Measurements from ENCODE around the gene ISL1.

The ISL1 gene

GRCh38 chr5:51387884-51388275 lies 4.6 kb downstream of the ISL1 start:
- DNase-seq = no peak

DNA sequence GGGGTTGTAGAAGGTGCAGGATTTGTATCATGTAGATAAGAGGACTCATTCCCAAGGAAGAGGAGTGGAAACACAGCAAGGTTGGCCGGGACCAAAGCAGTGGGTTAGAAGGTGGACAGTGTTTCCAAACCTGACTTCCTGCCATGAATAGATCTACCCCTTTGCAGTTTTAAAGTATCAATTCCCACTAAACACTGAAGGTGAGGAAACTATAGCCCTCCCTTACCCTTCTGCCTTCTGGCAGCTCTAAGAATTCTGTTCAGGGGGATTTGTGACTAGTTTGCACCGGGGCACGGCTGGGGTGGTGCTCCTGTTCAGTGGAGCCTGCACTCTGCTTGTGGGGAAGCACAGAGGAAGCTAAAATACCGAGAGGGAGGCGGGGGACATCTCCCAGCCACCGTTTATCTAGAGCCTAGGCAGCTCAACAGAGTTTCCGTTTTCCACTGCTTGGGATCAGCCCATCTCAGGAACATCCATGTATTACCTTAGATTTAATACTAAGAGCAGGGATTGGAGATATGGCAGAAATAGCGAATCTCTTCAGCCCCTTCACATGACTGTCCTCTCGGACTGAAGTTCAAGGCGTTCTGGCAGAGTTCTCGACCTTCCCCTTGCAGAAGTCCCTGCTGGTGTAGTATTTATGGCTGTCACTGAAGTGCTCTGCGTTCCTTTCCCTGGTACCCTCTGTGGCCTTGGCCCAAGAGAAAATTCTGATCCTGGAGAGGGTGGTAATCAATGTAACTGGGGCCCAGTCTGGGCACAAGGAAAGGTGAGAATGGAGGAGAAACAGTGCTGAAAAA lies 5.4 kb downstream of the ISL1 start:
- DNase-seq = no peak

DNA sequence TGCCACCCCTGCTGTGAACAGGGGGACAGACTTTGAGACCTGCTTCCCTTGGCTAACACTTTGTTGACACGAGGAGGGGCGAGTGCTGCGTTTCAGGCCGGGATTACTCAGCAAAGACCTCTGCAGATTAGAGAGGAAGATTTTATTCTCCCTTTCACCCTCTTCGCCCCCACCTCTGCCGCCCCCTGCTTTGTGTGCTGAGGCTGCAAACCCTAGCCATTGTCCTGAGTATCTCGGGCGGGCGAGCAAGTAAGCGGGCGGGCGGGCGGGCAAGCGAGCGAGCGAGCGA lies 6.0 kb downstream of the ISL1 start:
- no peak for DNase-seq

DNA sequence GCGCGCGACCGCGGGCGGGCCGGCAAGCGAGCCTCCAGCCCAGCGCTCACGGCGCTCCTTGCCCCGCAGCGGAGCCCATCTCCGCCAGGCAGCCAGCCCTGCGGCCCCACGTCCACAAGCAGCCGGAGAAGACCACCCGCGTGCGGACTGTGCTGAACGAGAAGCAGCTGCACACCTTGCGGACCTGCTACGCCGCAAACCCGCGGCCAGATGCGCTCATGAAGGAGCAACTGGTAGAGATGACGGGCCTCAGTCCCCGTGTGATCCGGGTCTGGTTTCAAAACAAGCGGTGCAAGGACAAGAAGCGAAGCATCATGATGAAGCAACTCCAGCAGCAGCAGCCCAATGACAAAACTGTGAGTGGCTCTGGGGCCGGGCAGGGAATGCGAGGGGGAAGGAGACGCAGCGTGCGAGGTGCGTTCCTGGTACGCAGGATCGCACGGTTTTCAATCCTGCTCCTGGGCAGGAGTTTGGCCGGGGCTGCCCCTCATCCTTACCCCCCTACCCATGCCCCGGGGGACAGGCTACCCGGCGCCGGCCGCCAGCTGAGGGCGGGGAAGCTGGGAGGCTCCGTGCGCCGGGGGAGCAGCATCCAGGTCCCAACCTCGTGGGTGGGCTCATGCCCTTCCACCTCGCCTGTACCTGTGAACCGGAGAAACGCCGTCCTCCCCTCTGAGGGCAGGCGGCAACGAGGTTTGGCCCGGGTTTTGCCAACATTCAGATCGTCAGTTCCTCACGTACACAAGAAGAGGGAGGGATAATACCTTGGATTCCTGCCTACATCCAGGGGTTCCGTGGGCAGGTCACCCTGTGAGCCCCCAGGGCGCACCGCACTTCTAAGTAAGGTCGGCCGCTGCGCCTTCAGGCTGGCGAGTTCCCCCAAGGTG lies 6.6 kb downstream of the ISL1 start:
- no peak for DNase-seq

DNA sequence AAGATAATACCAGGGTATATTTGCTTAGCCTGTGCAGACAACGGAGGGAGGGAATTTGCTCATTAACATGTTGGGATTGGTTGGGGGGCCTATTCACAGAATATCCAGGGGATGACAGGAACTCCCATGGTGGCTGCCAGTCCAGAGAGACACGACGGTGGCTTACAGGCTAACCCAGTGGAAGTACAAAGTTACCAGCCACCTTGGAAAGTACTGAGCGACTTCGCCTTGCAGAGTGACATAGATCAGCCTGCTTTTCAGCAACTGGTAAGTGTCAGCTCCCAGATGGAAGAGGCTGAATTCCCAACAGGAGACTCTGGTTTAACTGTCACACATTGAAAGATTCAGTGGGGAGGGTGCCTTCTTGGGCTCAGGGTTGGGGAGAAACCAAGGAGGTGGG lies 7.9 kb downstream of the ISL1 start:
- no peak for DNase-seq

DNA sequence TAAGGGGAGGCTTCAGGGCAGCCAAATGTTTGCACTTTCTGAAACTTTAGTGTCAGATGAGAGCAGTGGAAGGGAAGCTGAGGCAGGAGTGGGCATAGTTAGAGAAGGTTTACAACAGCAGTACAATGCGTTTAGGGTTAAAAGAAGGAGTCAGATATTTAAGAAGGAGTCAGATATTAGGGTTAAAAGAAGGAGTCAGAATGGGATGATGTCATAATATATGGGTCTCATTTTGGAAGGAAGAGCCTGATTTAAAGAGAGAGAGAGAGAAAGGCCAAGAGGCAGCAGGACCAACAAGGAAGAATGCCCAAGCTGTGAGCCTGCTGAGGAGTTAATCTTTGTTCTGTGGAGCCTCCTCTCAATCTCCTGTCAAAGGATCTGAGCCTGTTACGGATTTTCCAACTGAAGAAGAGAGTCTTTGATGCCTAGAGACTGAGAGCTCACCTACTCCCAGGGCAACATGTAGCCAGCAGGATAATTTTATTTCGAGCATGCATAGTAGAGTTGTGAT lies 9.5 kb downstream of the ISL1 start:
- DNase-seq = no peak

DNA sequence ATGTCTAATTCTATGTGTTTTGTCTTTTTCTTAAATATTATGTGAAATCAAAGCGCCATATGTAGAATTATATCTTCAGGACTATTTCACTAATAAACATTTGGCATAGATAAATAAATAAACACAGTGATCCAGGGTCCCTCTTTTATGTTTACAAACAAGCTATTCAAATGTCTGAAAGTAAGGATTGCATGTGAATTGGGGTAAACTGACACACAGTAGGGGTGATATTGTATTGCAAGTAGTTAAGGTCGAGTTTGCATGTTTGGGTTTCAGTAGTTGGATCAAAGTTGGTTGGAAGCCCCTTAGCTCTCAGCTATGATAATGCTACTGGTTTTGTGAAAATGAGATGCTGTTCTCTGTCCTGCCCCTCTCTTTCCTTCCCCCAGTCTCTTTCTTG lies 11.4 kb downstream of the ISL1 start:
- no peak for DNase-seq

- no peak for DNase-seq
These were observed 12.0 kb downstream of the ISL1 start for GRCh38 chr5:51395245-51395644.

DNA sequence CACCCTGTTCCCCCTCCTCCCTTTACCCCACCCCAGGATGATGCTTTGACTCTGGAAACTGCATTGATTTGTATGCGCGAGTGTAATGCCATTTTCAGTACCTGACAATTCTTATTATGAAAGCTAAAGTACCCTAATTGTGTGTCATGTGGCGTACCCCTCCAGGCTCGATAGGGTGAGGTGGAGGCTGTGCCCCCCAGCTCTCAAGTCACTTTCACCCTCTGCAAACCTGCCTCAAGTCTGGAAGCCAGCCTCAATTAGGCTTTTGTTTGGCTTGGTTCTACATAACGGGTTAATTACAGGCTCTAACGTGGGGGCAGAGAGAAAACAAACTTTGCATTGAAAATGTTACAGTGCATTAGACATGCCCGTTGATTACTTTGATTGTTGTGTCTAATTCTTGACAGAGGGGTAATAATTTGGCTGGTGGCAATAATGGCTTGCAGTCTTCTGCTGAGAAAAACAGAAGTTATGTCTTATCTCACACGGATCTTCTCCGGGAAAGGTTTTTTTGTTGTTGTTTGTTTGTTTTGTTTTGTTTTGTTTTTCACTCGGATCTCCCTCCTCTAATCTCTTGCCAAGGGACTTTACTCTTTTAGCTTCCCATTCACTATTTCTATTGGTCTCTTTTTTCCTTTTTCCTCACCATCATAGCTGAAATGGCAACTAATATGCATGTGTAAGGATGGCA lies 12.6 kb downstream of the ISL1 start:
- no peak for DNase-seq

- DNase-seq = no peak
These were observed 13.5 kb downstream of the ISL1 start for GRCh38 chr5:51396797-51397196.

GRCh38 chr5:51397996-51398395 lies 14.7 kb downstream of the ISL1 start:
- no peak for DNase-seq

- no peak for DNase-seq
These were observed 15.8 kb downstream of the ISL1 start for GRCh38 chr5:51398875-51399642.

DNA sequence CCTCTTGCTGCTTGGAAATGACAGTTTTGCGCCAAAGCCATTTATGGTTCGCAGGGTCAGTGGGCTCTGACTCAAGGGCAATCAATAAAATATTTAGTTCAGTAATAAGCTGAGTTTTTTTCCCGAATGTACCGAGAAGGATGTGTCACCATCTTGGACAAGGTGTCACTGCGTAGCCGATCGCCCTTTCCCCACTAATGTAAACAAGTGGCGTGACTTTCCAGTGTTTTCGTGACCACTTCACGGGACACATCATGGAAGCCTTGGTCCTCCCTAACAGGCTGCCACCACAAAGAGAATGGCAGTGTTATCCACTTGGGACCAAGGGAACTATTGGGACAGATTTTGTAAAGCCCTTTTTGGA lies 16.4 kb downstream of the ISL1 start:
- no peak for DNase-seq

GRCh38 chr5:51404255-51404654 lies 21.0 kb downstream of the ISL1 start:
- DNase-seq = no peak

- no peak for DNase-seq
These were observed 28.7 kb downstream of the ISL1 start for GRCh38 chr5:51411921-51412325.

DNA sequence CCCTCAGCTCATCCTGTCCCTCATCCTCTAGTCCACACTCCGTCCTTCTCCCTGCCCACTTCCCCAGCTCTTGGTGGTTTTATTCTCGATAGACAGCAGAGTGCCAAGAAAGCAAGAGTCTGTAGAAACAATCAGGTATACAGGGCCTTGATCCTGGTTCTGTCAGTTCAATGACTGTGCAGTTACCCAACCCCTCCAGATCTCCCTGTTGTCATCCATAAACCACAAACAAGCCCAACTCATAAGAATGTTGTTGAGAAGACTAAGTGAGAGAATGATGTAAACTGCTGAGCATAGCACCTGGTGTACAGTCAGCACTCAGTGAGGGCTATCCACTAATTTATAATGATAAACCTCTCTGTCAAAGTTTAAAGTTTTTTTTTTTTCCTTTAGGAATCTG lies 31.3 kb downstream of the ISL1 start:
- DNase-seq = no peak

DNA sequence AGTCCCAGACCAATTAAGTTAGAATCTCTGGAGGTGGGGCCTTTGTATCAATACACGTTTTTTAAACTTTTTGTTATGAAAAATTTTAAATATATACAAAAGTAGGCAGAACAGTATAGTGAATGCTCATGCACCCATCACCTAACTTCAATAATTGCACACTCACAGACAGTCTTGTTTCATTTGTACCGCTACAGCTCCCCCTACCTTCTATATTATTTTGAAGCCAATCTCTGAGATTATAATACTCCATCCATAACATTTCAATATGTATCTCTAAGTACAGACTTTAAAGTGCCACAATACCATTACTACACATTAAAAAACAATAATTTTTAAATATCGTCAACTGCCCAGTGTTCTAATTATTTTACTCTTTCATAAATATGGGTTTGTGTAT lies 32.9 kb downstream of the ISL1 start:
- DNase-seq = no peak

GRCh38 chr5:51433052-51433710 lies 49.9 kb downstream of the ISL1 start:
- no peak for DNase-seq

GRCh38 chr5:51439232-51439631 lies 56.0 kb downstream of the ISL1 start:
- DNase-seq = no peak

Measured in CD4-positive, alpha-beta T cell treated with Interleukin-12 subunit alpha and Interleukin-12 subunit beta, for 1 hour (primary cell).